HG02938 (cell line): ENCODE measurements around the gene TPRG1.
A peak's percentile ranks its signal among the peaks of the same experiment; 100 is the strongest.
"Not testable (repeated sequence)": the region's sequence is repeated elsewhere in the genome, so short reads cannot be mapped to it uniquely, and the experiment has no call there.

Source experiments
- ATAC-seq: cut with Tn5 transposase; IDR thresholded peaks from one replicate; pipeline ENCODE4 v1.9.1; 2021; ENCODE audit warnings: mild to moderate bottlenecking, moderate library complexity; ENCODE audit not compliant: unreplicated experiment

Gene TPRG1

GRCh38 chr3:189307963-189308362 is 136.2 kb downstream of the TPRG1 start:
- peak; percentile 52 for ATAC-seq

- no peak for ATAC-seq
Observed at GRCh38 chr3:189308608-189309007, 136.8 kb downstream of the TPRG1 start.

- ATAC-seq = no peak
Observed at GRCh38 chr3:189309400-189309975, 137.7 kb downstream of the TPRG1 start.

- no peak for ATAC-seq
Observed at GRCh38 chr3:189311521-189311920, 139.8 kb downstream of the TPRG1 start.

GRCh38 chr3:189312866-189313265 is 141.1 kb downstream of the TPRG1 start:
- ATAC-seq = no peak

GRCh38 chr3:189316296-189317019 is 144.7 kb downstream of the TPRG1 start:
- no peak for ATAC-seq

- no peak for ATAC-seq
Observed at GRCh38 chr3:189317911-189318310, 146.1 kb downstream of the TPRG1 start.

- ATAC-seq = no peak
Observed at GRCh38 chr3:189320511-189320910, 148.7 kb downstream of the TPRG1 start.

- ATAC-seq = no peak
Observed at GRCh38 chr3:189322339-189322738, 150.6 kb downstream of the TPRG1 start.

- peak; percentile 99 for ATAC-seq
Observed at GRCh38 chr3:189324538-189325138, 152.9 kb downstream of the TPRG1 start.

- no peak for ATAC-seq
Observed at GRCh38 chr3:189325454-189325853, 153.7 kb downstream of the TPRG1 start.

- not testable (repeated sequence) for ATAC-seq
Observed at GRCh38 chr3:189329630-189330029, 157.9 kb downstream of the TPRG1 start.

GRCh38 chr3:189330066-189330465 is 158.3 kb downstream of the TPRG1 start:
- no peak for ATAC-seq

- ATAC-seq = no peak
Observed at GRCh38 chr3:189331002-189331418, 159.2 kb downstream of the TPRG1 start.

- ATAC-seq = no peak
Observed at GRCh38 chr3:189334064-189334920, 162.5 kb downstream of the TPRG1 start.

- ATAC-seq = no peak
Observed at GRCh38 chr3:189337673-189338091, 165.9 kb downstream of the TPRG1 start.

- ATAC-seq = no peak
Observed at GRCh38 chr3:189338366-189338765, 166.6 kb downstream of the TPRG1 start.

GRCh38 chr3:189339996-189340395 is 168.2 kb downstream of the TPRG1 start:
- ATAC-seq = no peak

- no peak for ATAC-seq
Observed at GRCh38 chr3:189340680-189341460, 169.1 kb downstream of the TPRG1 start.

- no peak for ATAC-seq
Observed at GRCh38 chr3:189342811-189343210, 171.0 kb downstream of the TPRG1 start.
